H9 (cell line): Measurements from ENCODE around the gene MSI1. TPM values are rescaled to one million over a fixed set of nuclear protein-coding genes. Genes with fewer than 3 reads are reported as not detected.

ENCODE experiments used
- DNase-seq: peaks from one replicate; pipeline ENCODE4 v3.0.0-alpha.2; 2017
- H2AFZ ChIP-seq: one replicate; pipeline ENCODE4 v1.6.1; 2013; ENCODE audit warnings: mild to moderate bottlenecking, low read length, control low read depth, moderate library complexity
- H2AK5ac ChIP-seq: 2 replicates; pipeline ENCODE4 v1.6.1; 2013; ENCODE audit warnings: low read length, control low read depth, mixed read lengths; ENCODE audit not compliant: insufficient read length
- H2BK120ac ChIP-seq: one replicate; pipeline ENCODE4 v1.6.1; 2013; ENCODE audit warnings: low read depth, mild to moderate bottlenecking, low read length, control low read depth, inconsistent platforms; ENCODE audit not compliant: poor library complexity, severe bottlenecking
- H2BK12ac ChIP-seq: 2 replicates; pipeline ENCODE4 v1.6.1; 2013; ENCODE audit warnings: low read length, control low read depth, mixed read lengths, low read depth; ENCODE audit not compliant: insufficient read length
- H2BK15ac ChIP-seq: 2 replicates; pipeline ENCODE4 v1.6.1; 2013; ENCODE audit warnings: low read depth, low read length, control low read depth
- H2BK20ac ChIP-seq: one replicate; pipeline ENCODE4 v1.6.1; 2013; ENCODE audit warnings: low read depth, mild to moderate bottlenecking, low read length, control low read depth, inconsistent platforms; ENCODE audit not compliant: poor library complexity, severe bottlenecking
- H2BK5ac ChIP-seq: 2 replicates; pipeline ENCODE4 v1.6.1; 2013; ENCODE audit warnings: low read length, control low read depth, mixed read lengths; ENCODE audit not compliant: insufficient read length
- H3K14ac ChIP-seq: 2 replicates; pipeline ENCODE4 v1.6.1; 2013; ENCODE audit warnings: low read length, control low read depth; ENCODE audit not compliant: insufficient read depth
- H3K18ac ChIP-seq: 2 replicates; pipeline ENCODE4 v1.6.1; 2013; ENCODE audit warnings: low read depth, mild to moderate bottlenecking, mixed read lengths, low read length, control low read depth; ENCODE audit not compliant: insufficient read length
- H3K23ac ChIP-seq: 2 replicates; pipeline ENCODE4 v1.6.1; 2013; ENCODE audit warnings: low read length, control low read depth, mixed read lengths, low read depth; ENCODE audit not compliant: insufficient read length
- H3K23me2 ChIP-seq: 2 replicates; pipeline ENCODE4 v1.6.1; 2013; ENCODE audit warnings: low read depth, mild to moderate bottlenecking, mixed read lengths, low read length, control low read depth; ENCODE audit not compliant: insufficient read length, poor library complexity, severe bottlenecking
- H3K27ac ChIP-seq: 2 replicates; pipeline ENCODE4 v1.5.1; 2013; ENCODE audit warnings: low read length, control low read depth, mixed read lengths, low read depth; ENCODE audit not compliant: insufficient read length
- H3K27me3 ChIP-seq: 2 replicates; pipeline ENCODE4 v1.6.1; 2013; ENCODE audit warnings: low read length, control low read depth, inconsistent platforms; ENCODE audit not compliant: insufficient read depth
- H3K4ac ChIP-seq: 2 replicates; pipeline ENCODE4 v1.6.1; 2013; ENCODE audit warnings: low read depth, mild to moderate bottlenecking, control low read depth, inconsistent platforms, low read length, moderate library complexity
- H3K4me1 ChIP-seq: 2 replicates; pipeline ENCODE4 v1.6.1; 2013; ENCODE audit warnings: low read length, control low read depth, inconsistent platforms; ENCODE audit not compliant: insufficient read depth
- H3K4me2 ChIP-seq: 2 replicates; pipeline ENCODE4 v1.6.1; 2013; ENCODE audit warnings: low read length, control low read depth, mixed read lengths; ENCODE audit not compliant: insufficient read length, insufficient read depth
- H3K56ac ChIP-seq: 2 replicates; pipeline ENCODE4 v1.6.1; 2013; ENCODE audit warnings: low read depth, mild to moderate bottlenecking, mixed read lengths, low read length, control low read depth; ENCODE audit not compliant: insufficient read length
- H3K79me1 ChIP-seq: 2 replicates; pipeline ENCODE4 v1.6.1; 2013; ENCODE audit warnings: low read depth, mild to moderate bottlenecking, moderate library complexity, low read length, control low read depth, inconsistent platforms; ENCODE audit not compliant: insufficient read depth, poor library complexity, severe bottlenecking
- H3K79me2 ChIP-seq: 2 replicates; pipeline ENCODE4 v1.6.1; 2013; ENCODE audit warnings: low read length, control low read depth, inconsistent platforms; ENCODE audit not compliant: insufficient read depth
- H3K9ac ChIP-seq: 2 replicates; pipeline ENCODE4 v1.6.1; 2013; ENCODE audit warnings: low read length, control low read depth, mixed read lengths; ENCODE audit not compliant: insufficient read length; ENCODE audit errors: extremely low read depth
- H3K9me3 ChIP-seq: one replicate; pipeline ENCODE4 v1.6.1; 2013; ENCODE audit warnings: low read depth, low read length, inconsistent platforms; ENCODE audit not compliant: control insufficient read depth
- H3T11ph ChIP-seq: one replicate; pipeline ENCODE4 v1.6.1; 2013; ENCODE audit warnings: mild to moderate bottlenecking, low read length, control low read depth, inconsistent platforms
- H4K20me1 ChIP-seq: one replicate; pipeline ENCODE4 v1.6.1; 2013; ENCODE audit not compliant: control insufficient read depth, insufficient read length, insufficient read depth
- H4K5ac ChIP-seq: 2 replicates; pipeline ENCODE4 v1.6.1; 2013; ENCODE audit warnings: low read depth, mild to moderate bottlenecking, mixed read lengths, low read length, control low read depth; ENCODE audit not compliant: insufficient read length
- H4K8ac ChIP-seq: replicated peaks from 2 replicates; pipeline ENCODE4 v1.6.1; 2013; ENCODE audit warnings: low read length, control low read depth, mixed read lengths, low read depth; ENCODE audit not compliant: insufficient read length
- H4K91ac ChIP-seq: 2 replicates; pipeline ENCODE4 v1.6.1; 2013; ENCODE audit warnings: low read depth, mild to moderate bottlenecking, moderate library complexity, mixed read lengths, low read length, control low read depth; ENCODE audit not compliant: insufficient read length
- H3K27ac Mint-ChIP-seq, 3 experiments: 2 replicates in 2 of 3; 3 replicates in 1 of 3; pipeline ENCODE4 v1.8.0; 2020 to 2021; ENCODE audit warnings: mixed read lengths in 3 of 3, mild to moderate bottlenecking in 1 of 3, moderate library complexity in 1 of 3
- H3K27me3 Mint-ChIP-seq: 2 replicates; pipeline ENCODE4 v1.8.0; 2021; ENCODE audit warnings: low read depth, mild to moderate bottlenecking, moderate library complexity, mixed read lengths
- H3K36me3 Mint-ChIP-seq, 3 experiments: 2 replicates in 2 of 3; 3 replicates in 1 of 3; pipeline ENCODE4 v1.8.0; 2020 to 2021; ENCODE audit warnings: low read depth in 3 of 3, mixed read lengths in 3 of 3; ENCODE audit not compliant: insufficient read depth in 1 of 3
- H3K4me1 Mint-ChIP-seq, 2 experiments: 2 replicates each; pipeline ENCODE4 v1.8.0; 2020; ENCODE audit warnings: mixed read lengths in 2 of 2
- H3K4me3 Mint-ChIP-seq, 2 experiments: 2 replicates in 1 of 2; 3 replicates in 1 of 2; pipeline ENCODE4 v1.8.0; 2020 to 2021; ENCODE audit warnings: mild to moderate bottlenecking in 2 of 2, mixed read lengths in 2 of 2, moderate library complexity in 1 of 2
- H3K9me3 Mint-ChIP-seq, 2 experiments: 2 replicates in 1 of 2; 3 replicates in 1 of 2; pipeline ENCODE4 v1.8.0; 2020; ENCODE audit warnings: mild to moderate bottlenecking in 2 of 2, mixed read lengths in 2 of 2, moderate library complexity in 1 of 2
- CTCF ChIP-seq: fragments of 200-600 bp; sonication (generic); conservative IDR thresholded peaks from 3 replicates; pipeline ENCODE4 v1.8.0; 2021; ENCODE audit warnings: antibody characterized with exemption, mild to moderate bottlenecking
- WGBS: extraction: QIAGEN DNeasy Blood & Tissue Kit; methylation state at CpG from one replicate; pipeline ENCODE4 v1.1.7; 2013; ENCODE audit warnings: missing lambda C conversion rate, low lambda C conversion rate, mixed read lengths; ENCODE audit not compliant: insufficient read length; ENCODE audit errors: extremely low coverage; 5-methylcytosine and 5-hydroxymethylcytosine counted together
- total RNA-seq: library from RNA; stranded (reverse); gene quantifications from 2 replicates; pipeline ENCODE4 v1.2.1, GENCODE V29; 2021

The MSI1 gene
- total RNA-seq, 1 experiment from 2014 or later = 91.5 TPM

- Histone ChIP-seq H2BK20ac (no peak overlapping the region), H2BK5ac (no peak overlapping the region), H2AK5ac (no peak overlapping the region), H3K18ac (no peak overlapping the region), H3K4ac (no peak overlapping the region), H3K79me2 (no peaks in the 10 kb centered on the region), H3K4me1 (no peaks in the 10 kb centered on the region; the same call in 1 of the 2 replicates), H3K27me3 (no peaks in the 10 kb centered on the region), H3K79me1 (no peaks in the 10 kb centered on the region), H4K20me1 (no peaks in the 10 kb centered on the region), H4K5ac (no peak overlapping the region), H3K23me2 (no peaks in the 10 kb centered on the region), H3K14ac (no peak overlapping the region), H3K9me3 (no peaks in the 10 kb centered on the region), H4K8ac (no peak overlapping the region), H3K56ac (no peak overlapping the region), H3T11ph (no peak overlapping the region), H3K27ac (no peak overlapping the region), H2BK15ac (no peak overlapping the region), H3K4me2 (no peak overlapping the region), H4K91ac (no peak overlapping the region), H2BK120ac (no peak overlapping the region), H3K9ac (no peak overlapping the region), H2AFZ (no peak overlapping the region), H3K23ac (no peak overlapping the region), H2BK12ac (no peak overlapping the region)
- Mint-ChIP-seq H3K9me3 (0 out of 5 replicates have a peak, but pooled peaks cover 0 to 3% of the 10 kb centered on the region in 2 experiments), H3K4me3 (no peak overlapping the region), H3K4me1 (peaks cover 28 to 30% of the 10 kb centered on the region in 2 experiments), H3K27me3 (peaks cover 31% of the 10 kb centered on the region), H3K27ac (peak overlapping the region in 1 of 3 experiments; percentile 32; a peak in 1 of 7 replicates), H3K36me3 (peaks cover 0 to 5% (median 0%) of the 10 kb centered on the region in 3 experiments; a peak in 1 of 7 replicates)
- DNase-seq = no peak
- no peak for TF ChIP-seq CTCF
- no CpG with 5 or more reads among the region's 5 CpGs for WGBS
Observed at GRCh38 chr12:120376934-120377572, 8.1 kb upstream of the MSI1 start.
